NCI-H526 treated with DMSO at 0.1 percent for 48 hours (cell line): ENCODE data around the gene TAGLN3.

Source experiments
- DNase-seq: peaks from one replicate; lab custom pipeline; 2025; lab: John Stamatoyannopoulos, UW

The TAGLN3 gene

DNA sequence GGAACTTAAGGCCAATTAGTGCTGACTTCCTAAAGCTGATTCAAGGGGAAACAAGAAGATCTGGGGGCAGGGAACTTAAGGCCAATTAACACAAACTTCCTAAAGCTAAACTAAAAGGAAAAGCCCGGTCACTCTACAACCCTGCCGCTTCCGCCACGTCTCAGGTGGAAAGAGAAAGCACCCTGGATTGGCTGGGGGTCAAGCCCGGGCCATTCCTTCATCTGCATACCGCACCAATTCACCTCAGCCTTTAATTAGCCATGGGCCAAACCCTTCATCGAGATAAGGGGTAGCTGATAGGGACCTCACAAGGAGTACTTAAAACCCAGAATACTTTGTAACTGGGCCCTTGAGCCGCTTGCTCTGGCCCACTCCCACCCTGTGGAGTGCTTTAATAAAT is 50.2 kb downstream of the TAGLN3 start:
- no peak for DNase-seq

DNA sequence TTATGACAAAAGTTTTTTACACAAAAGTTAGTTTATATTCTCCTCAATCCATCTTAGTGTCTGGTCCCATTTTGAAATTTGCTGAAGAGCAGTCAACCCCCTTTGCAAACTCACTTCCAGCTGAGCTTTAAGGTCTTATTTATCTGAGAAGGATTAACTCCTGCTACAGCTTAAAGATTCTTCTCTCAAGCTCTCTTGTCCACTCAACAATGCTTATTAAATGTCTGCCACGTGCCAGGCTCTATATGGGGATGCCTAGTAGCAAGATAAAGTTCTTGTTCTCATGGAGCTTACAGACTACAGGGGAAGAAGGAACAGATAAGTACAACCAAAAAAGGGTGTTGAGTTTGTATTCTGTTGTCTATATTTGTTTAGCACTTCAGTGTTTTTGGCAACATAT is 54.5 kb downstream of the TAGLN3 start:
- DNase-seq = no peak

DNA sequence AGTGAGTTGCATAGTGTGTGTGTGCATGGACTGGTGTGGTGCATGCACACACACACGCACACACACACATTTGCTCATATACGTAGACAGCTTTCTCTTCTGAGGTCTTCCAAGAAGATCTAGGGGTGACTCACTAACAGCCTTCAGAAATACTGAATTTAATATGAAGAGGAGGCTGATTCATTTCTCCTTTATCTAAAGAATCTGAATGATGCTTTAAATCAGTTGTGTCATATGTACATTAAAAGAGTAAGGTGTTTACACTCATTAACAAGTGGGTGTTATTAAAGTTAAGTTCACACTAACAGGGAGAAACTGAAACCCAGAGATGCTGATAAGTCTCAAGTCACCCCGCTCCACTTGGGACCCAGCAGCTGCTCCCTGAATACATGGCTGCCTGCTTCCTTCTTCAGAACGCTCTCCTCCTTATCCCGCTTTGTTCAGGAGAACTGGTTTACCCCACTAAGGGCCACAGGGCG is 57.8 kb downstream of the TAGLN3 start:
- DNase-seq = no peak

DNA sequence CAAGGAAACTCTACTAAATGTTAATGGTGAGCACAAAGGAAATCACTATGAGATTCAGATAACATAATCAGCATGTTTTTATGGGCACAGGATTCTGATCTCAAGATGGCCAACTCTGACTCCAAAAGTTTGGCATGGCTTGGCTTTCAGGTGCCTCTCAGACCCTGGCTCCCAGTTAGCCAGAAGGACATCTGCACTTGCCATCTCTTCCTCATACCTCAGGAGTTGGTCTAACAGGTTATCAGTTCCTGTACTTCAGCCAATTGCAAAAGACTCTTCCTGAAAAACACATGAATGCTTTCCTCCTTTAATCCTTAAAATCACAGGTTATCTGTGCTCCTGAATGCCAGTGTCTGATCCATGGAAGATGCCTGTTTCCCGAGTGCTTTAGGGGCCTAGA is 60.8 kb downstream of the TAGLN3 start:
- no peak for DNase-seq

DNA sequence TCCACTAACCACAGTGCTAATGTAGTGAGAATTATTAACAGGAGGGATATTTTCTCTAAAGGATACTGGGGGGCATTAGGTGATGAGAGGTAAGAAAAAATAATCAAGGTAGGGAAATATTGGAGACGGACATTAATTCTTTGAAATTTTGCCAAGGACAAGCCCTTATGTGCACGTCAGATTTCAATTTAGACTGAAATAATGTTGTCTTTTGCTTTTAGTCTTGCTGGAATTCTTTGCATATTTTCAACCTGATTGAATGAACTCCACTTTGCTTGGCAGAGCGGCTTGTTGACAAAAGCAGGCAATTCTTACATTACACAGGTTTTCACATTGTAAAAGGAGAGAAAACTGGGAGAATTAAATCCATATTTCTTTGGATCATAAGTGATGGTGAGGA is 62.4 kb downstream of the TAGLN3 start:
- DNase-seq = no peak
